ENCODE data around the gene CCDC182.
A peak's percentile ranks its signal among the peaks of the same experiment; 100 is the strongest.

CCDC182 gene

GRCh38 chr17:57745242-57745641, at the start of gene CCDC182:
Gene CCDC182, minus strand, starts transcription at chr17:57745299. Its CDS starts 27 bp downstream, at chr17:57745272.
- DNase-seq = no peak

GRCh38 chr17:57794841-57795240, 49.7 kb upstream of the CCDC182 start:
- DNase-seq = no peak

- DNase-seq = no peak
Observed at GRCh38 chr17:57788725-57789124, 43.6 kb upstream of the CCDC182 start.

- DNase-seq = no peak
Observed at GRCh38 chr17:57785022-57785421, 39.9 kb upstream of the CCDC182 start.

- DNase-seq = no peak
Observed at GRCh38 chr17:57784226-57784895, 39.3 kb upstream of the CCDC182 start.

GRCh38 chr17:57783338-57783742, 38.2 kb upstream of the CCDC182 start:
- DNase-seq = peak; percentile 58

GRCh38 chr17:57782647-57783337, 37.7 kb upstream of the CCDC182 start:
- no peak for DNase-seq

GRCh38 chr17:57782062-57782490, 37.0 kb upstream of the CCDC182 start:
- no peak for DNase-seq

- DNase-seq = no peak
Observed at GRCh38 chr17:57781386-57782061, 36.4 kb upstream of the CCDC182 start.

GRCh38 chr17:57779706-57780105, 34.6 kb upstream of the CCDC182 start:
- no peak for DNase-seq

- DNase-seq = no peak
Observed at GRCh38 chr17:57778306-57778705, 33.2 kb upstream of the CCDC182 start.

- DNase-seq = no peak
Observed at GRCh38 chr17:57776366-57776765, 31.3 kb upstream of the CCDC182 start.

GRCh38 chr17:57774872-57775271, 29.8 kb upstream of the CCDC182 start:
- DNase-seq = no peak

- no peak for DNase-seq
Observed at GRCh38 chr17:57773557-57773956, 28.5 kb upstream of the CCDC182 start.

GRCh38 chr17:57772774-57773173, 27.7 kb upstream of the CCDC182 start:
- no peak for DNase-seq

GRCh38 chr17:57767561-57767960, 22.5 kb upstream of the CCDC182 start:
- DNase-seq = no peak

GRCh38 chr17:57766318-57766943, 21.3 kb upstream of the CCDC182 start:
- no peak for DNase-seq

GRCh38 chr17:57762452-57763395, 17.6 kb upstream of the CCDC182 start:
- no peak for DNase-seq

GRCh38 chr17:57761887-57762286, 16.8 kb upstream of the CCDC182 start:
- DNase-seq = no peak

GRCh38 chr17:57760046-57760445, 14.9 kb upstream of the CCDC182 start:
- no peak for DNase-seq

- DNase-seq = no peak
Observed at GRCh38 chr17:57758654-57759053, 13.6 kb upstream of the CCDC182 start.

GRCh38 chr17:57757735-57758134, 12.6 kb upstream of the CCDC182 start:
- DNase-seq = no peak
